Keratinocyte (primary cell): Measurements from ENCODE around the gene UNC13A. TPM values are rescaled to one million over a fixed set of nuclear protein-coding genes. Genes with fewer than 3 reads are reported as not detected.

Experiments
- DNase-seq: peaks from one replicate; pipeline ENCODE4 v3.0.0-alpha.2; 2011; ENCODE audit warnings: low read depth, missing footprints, low spot score
- FAIRE-seq: peaks from 2 replicates; lab custom pipeline; 2011; peaks lifted over from hg19 to GRCh38; lab: Jason Lieb, UNC
- H2AFZ ChIP-seq: 2 replicates; pipeline ENCODE4 v1.6.0; 2012; ENCODE audit warnings: low read length, control low read depth, inconsistent platforms; ENCODE audit not compliant: control insufficient read depth
- H3K27ac ChIP-seq: 2 replicates; pipeline ENCODE4 v1.5.1; 2011; ENCODE audit warnings: low read length; ENCODE audit not compliant: control insufficient read depth, insufficient read depth
- H3K27me3 ChIP-seq: 3 replicates; pipeline ENCODE4 v1.6.0; 2011; ENCODE audit warnings: low read length; ENCODE audit not compliant: control insufficient read depth, insufficient read depth; ENCODE audit errors: extremely low read depth
- H3K36me3 ChIP-seq, 2 experiments: 2 replicates in 1 of 2; 3 replicates in 1 of 2; pipeline ENCODE4 v1.5.1; 2011; ENCODE audit warnings: low read length in 2 of 2, mild to moderate bottlenecking in 1 of 2; ENCODE audit not compliant: control insufficient read depth in 2 of 2, insufficient read depth in 2 of 2; ENCODE audit errors: extremely low read depth in 1 of 2
- H3K4me1 ChIP-seq: 3 replicates; pipeline ENCODE4 v1.5.1; 2011; ENCODE audit warnings: low read length; ENCODE audit not compliant: control insufficient read depth, insufficient read depth; ENCODE audit errors: extremely low read depth
- H3K4me2 ChIP-seq: 3 replicates; pipeline ENCODE4 v1.6.0; 2011; ENCODE audit warnings: low read depth, low read length; ENCODE audit not compliant: control insufficient read depth, insufficient read depth; ENCODE audit errors: extremely low read depth
- H3K4me3 ChIP-seq, 3 experiments: fragments of 200-600 bp in 1 of 3; sonication (generic) in 1 of 3; 2 replicates in 2 of 3; 3 replicates in 1 of 3; pipeline ENCODE4 v1.5.1; 2011 to 2016; ENCODE audit warnings: low read length in 3 of 3, mild to moderate bottlenecking in 3 of 3, control low read depth in 2 of 3, inconsistent platforms in 1 of 3, low read depth in 1 of 3, mixed read lengths in 1 of 3, mixed run types in 1 of 3, moderate library complexity in 1 of 3; ENCODE audit not compliant: control insufficient read depth in 2 of 3, insufficient read depth in 2 of 3; ENCODE audit errors: extremely low read depth in 1 of 3
- H3K79me2 ChIP-seq: 2 replicates; pipeline ENCODE4 v1.6.0; 2012; ENCODE audit warnings: low read length; ENCODE audit not compliant: control insufficient read depth, insufficient read depth
- H3K9ac ChIP-seq: 3 replicates; pipeline ENCODE4 v1.6.0; 2011; ENCODE audit warnings: low read length; ENCODE audit not compliant: control insufficient read depth, insufficient read depth; ENCODE audit errors: extremely low read depth
- H3K9me1 ChIP-seq: 3 replicates; pipeline ENCODE4 v1.6.0; 2011; ENCODE audit warnings: low read length; ENCODE audit not compliant: control insufficient read depth, insufficient read depth; ENCODE audit errors: extremely low read depth
- H3K9me3 ChIP-seq: 2 replicates; pipeline ENCODE4 v1.5.1; 2012; ENCODE audit warnings: low read depth, low read length; ENCODE audit not compliant: control insufficient read depth
- H4K20me1 ChIP-seq: 3 replicates; pipeline ENCODE4 v1.6.0; 2011; ENCODE audit warnings: low read length; ENCODE audit not compliant: control insufficient read depth, insufficient read depth; ENCODE audit errors: extremely low read depth
- CTCF ChIP-seq, 3 experiments: IDR thresholded peaks in 1 of 3; conservative IDR thresholded peaks in 1 of 3; optimal IDR thresholded peaks in 1 of 3; 2 replicates in 2 of 3; 3 replicates in 1 of 3; pipeline versions ENCODE3 to v1.5.1; 2011; ENCODE audit warnings: low read length in 3 of 3, mild to moderate bottlenecking in 3 of 3, moderate library complexity in 2 of 3, control low read depth in 1 of 3, inconsistent platforms in 1 of 3; ENCODE audit not compliant: insufficient read depth in 2 of 3; ENCODE audit errors: extremely low read depth in 1 of 3
- EZH2 ChIP-seq: IDR thresholded peaks from one replicate; pipeline ENCODE4 v1.6.1; 2012; ENCODE audit warnings: inconsistent platforms, mild to moderate bottlenecking, low read length, moderate library complexity
- dilution Hi-C: fragments of 300-500 bp; cut with MboI; formaldehyde crosslinking; loops from one replicate; pipeline ENCODE4 v1.7.0; 2020; ENCODE audit warnings: low sequenced_read_pairs; ENCODE audit not compliant: extremely low pct_ligation_motif_present
- polyA plus RNA-seq, 5 experiments: library from polyadenylated mRNA; depleted of rRNA in 3 of 5; stranded (reverse) in 3 of 5; stranded (forward) in 1 of 5; unstranded in 1 of 5; fragments of >200 nt; gene quantifications; 1 replicate in 1 of 5; 2 replicates in 3 of 5; 3 replicates in 1 of 5; pipeline versions ENCODE4 v1.2.1 to v1.2.3, GENCODE V29; 2011 to 2012; ENCODE audit warnings: missing spikeins in 2 of 5, low read depth in 1 of 5, low replicate concordance in 1 of 5

Gene UNC13A
- polyA plus RNA-seq, 1 donor (not counting 4 experiments of a cell fraction or from before 2014, with no cell fraction given): under 0.01 TPM

GRCh38 chr19:17605761-17606589 lies 82.2 kb downstream of the UNC13A start:
- no peaks in the 10 kb centered on the region for H3K9me3 ChIP-seq
- H3K27me3 ChIP-seq: peaks cover 11% of the 10 kb centered on the region
- no peaks in the 10 kb centered on the region for H3K9me1 ChIP-seq
- no peak overlapping the region for H3K27ac ChIP-seq
- no peaks in the 10 kb centered on the region for H3K4me1 ChIP-seq
- dilution Hi-C loops: no loop called here
- DNase-seq (peak; percentile 15), FAIRE-seq (no peak)
- H3K79me2 ChIP-seq: no peaks in the 10 kb centered on the region
- no peak overlapping the region for H3K9ac ChIP-seq
- peak overlapping the region; percentile 1 to 27 (median 13) for H3K4me3 ChIP-seq
- TF ChIP-seq EZH2 (no peak), CTCF (optimal IDR thresholded peaks at IDR 0.05 in 1 of 3, IDR thresholded peaks at IDR 0.05 in 1 of 3, conservative IDR thresholded peaks at IDR 0.05 in 1 of 3; ENCODE audit: extremely low read depth in 1 of 3, insufficient read depth in 2 of 3, low read length in 3 of 3) (peak; percentile 46 to 79 (median 70))
- H3K36me3 ChIP-seq: no peaks in the 10 kb centered on the region
- H2AFZ ChIP-seq: peak overlapping the region; percentile 36
- peak overlapping the region; percentile 22 for H3K4me2 ChIP-seq
- no peaks in the 10 kb centered on the region for H4K20me1 ChIP-seq

GRCh38 chr19:17605117-17605516 lies 83.0 kb downstream of the UNC13A start:
- TF ChIP-seq CTCF (optimal IDR thresholded peaks at IDR 0.05 in 1 of 3, IDR thresholded peaks at IDR 0.05 in 1 of 3, conservative IDR thresholded peaks at IDR 0.05 in 1 of 3; ENCODE audit: extremely low read depth in 1 of 3, insufficient read depth in 2 of 3, low read length in 3 of 3): no peak
- TF ChIP-seq EZH2: no peak
- no peak overlapping the region for H3K27ac ChIP-seq
- H3K4me3 ChIP-seq: no peak overlapping the region
- H3K9me1 ChIP-seq: no peaks in the 10 kb centered on the region
- no peak overlapping the region for H3K4me2 ChIP-seq
- FAIRE-seq (no peak), DNase-seq (no peak)
- dilution Hi-C loops: no loop called here
- no peak overlapping the region for H3K9ac ChIP-seq
- no peaks in the 10 kb centered on the region for H3K36me3 ChIP-seq
- no peaks in the 10 kb centered on the region for H4K20me1 ChIP-seq
- no peaks in the 10 kb centered on the region for H3K4me1 ChIP-seq
- no peak overlapping the region for H2AFZ ChIP-seq
- H3K27me3 ChIP-seq: peaks cover 11% of the 10 kb centered on the region
- no peaks in the 10 kb centered on the region for H3K79me2 ChIP-seq
- no peaks in the 10 kb centered on the region for H3K9me3 ChIP-seq
